Endodermal cell (in vitro differentiated cells): ENCODE results near the gene GPC6. TPM values are rescaled to one million over a fixed set of nuclear protein-coding genes. Genes with fewer than 3 reads are reported as not detected.

ENCODE experiments used
- DNase-seq: peaks from one replicate; pipeline ENCODE4 v3.0.0-alpha.2; 2017
- H3K27ac ChIP-seq: 2 replicates; pipeline ENCODE4 v1.5.1; 2013; ENCODE audit warnings: mild to moderate bottlenecking, low read depth, low read length, moderate library complexity
- H3K27me3 ChIP-seq: 2 replicates; pipeline ENCODE4 v1.6.1; 2013; ENCODE audit warnings: mild to moderate bottlenecking, low read length, moderate library complexity; ENCODE audit not compliant: insufficient read depth, control insufficient read depth, poor library complexity, severe bottlenecking
- H3K36me3 ChIP-seq: 2 replicates; pipeline ENCODE4 v1.7.0; 2013; ENCODE audit warnings: mild to moderate bottlenecking, low read length, moderate library complexity; ENCODE audit not compliant: control insufficient read depth, insufficient read depth
- H3K4me1 ChIP-seq: one replicate; pipeline ENCODE4 v1.7.0; 2013; ENCODE audit warnings: low read length; ENCODE audit not compliant: control insufficient read depth, insufficient read depth
- H3K4me3 ChIP-seq: 2 replicates; pipeline ENCODE4 v1.5.1; 2013; ENCODE audit warnings: mild to moderate bottlenecking, low read length, moderate library complexity
- H3K9ac ChIP-seq: 2 replicates; pipeline ENCODE4 v1.6.1; 2013; ENCODE audit warnings: mild to moderate bottlenecking, low read length, moderate library complexity; ENCODE audit not compliant: poor library complexity, severe bottlenecking; ENCODE audit errors: extremely low read depth
- H3K9me3 ChIP-seq: 2 replicates; pipeline ENCODE4 v1.6.1; 2013; ENCODE audit warnings: mild to moderate bottlenecking, low read length, moderate library complexity; ENCODE audit not compliant: control insufficient read depth
- H3K27ac Mint-ChIP-seq: 2 replicates; pipeline ENCODE4 v1.8.0; 2020; ENCODE audit warnings: mixed read lengths
- H3K27me3 Mint-ChIP-seq: 2 replicates; pipeline ENCODE4 v1.8.0; 2021; ENCODE audit warnings: mild to moderate bottlenecking, mixed read lengths; ENCODE audit not compliant: insufficient read depth
- H3K36me3 Mint-ChIP-seq: 2 replicates; pipeline ENCODE4 v1.8.0; 2020; ENCODE audit warnings: low read depth, mixed read lengths
- H3K4me1 Mint-ChIP-seq: 2 replicates; pipeline ENCODE4 v1.8.0; 2020; ENCODE audit warnings: mixed read lengths
- H3K4me3 Mint-ChIP-seq: 2 replicates; pipeline ENCODE4 v1.8.0; 2020; ENCODE audit warnings: mild to moderate bottlenecking, moderate library complexity, mixed read lengths
- H3K9me3 Mint-ChIP-seq: 2 replicates; pipeline ENCODE4 v1.8.0; 2020; ENCODE audit warnings: mild to moderate bottlenecking, mixed read lengths
- WGBS, 2 experiments: methylation state at CpG; one replicate each; pipeline versions ENCODE4 v1.1.5 to v1.1.7; 2013; ENCODE audit warnings: missing lambda C conversion rate in 2 of 2, mixed read lengths in 1 of 2; ENCODE audit not compliant: insufficient coverage in 1 of 2, insufficient read length in 1 of 2; 5-methylcytosine and 5-hydroxymethylcytosine counted together
- total RNA-seq, 2 donors: library from RNA; stranded (reverse); fragmentation: NEBNext Ultra II Directional in 1 of 2; extraction: Animal tissue kit (Norgen Biotek cat#: 25700) in 1 of 2; gene quantifications; 2 replicates in 1 of 2; 3 replicates in 1 of 2; pipeline ENCODE4 v1.2.1, GENCODE V29; 2021
- TF ChIP-seq, protein P1 (sequence below): fragments of 200-600 bp; sonication (generic); conservative IDR thresholded peaks from 2 replicates; pipeline ENCODE4 v1.5.0; 2021; ENCODE audit warnings: antibody characterized with exemption, mild to moderate bottlenecking

GPC6 gene
- total RNA-seq, 2 donors from 2014 or later = 69.6 to 80.4 TPM

DNA sequence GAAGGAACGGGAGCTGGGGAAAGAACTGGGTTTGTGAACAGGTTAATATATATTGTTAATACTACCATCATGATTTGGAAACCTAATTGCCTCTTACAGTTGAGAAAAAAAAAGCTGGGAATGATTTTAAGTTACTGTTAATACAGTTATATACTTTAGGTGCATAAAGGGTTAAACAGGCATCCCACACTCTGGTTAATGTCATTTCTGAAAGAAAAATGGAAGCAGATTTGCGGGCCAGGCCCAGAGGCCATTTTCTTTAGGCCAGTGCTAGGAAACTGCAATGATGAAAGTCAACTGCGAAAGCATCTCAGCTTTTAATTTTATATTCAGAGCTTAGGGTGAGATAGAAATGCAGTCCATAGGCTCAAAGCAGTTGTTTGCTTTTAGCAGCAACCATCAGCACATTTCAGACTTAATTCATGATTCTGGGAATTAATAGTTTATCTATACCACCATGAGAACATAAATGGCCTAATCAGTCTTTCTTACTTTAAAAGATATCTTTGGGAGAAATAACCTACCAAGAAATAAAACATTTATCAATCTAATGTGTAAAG lies 592.8 kb downstream of the GPC6 start:
- Histone ChIP-seq H3K4me3 (no peak overlapping the region), H3K27ac (no peak overlapping the region), H3K9ac (no peak overlapping the region), H3K4me1 (peaks cover 7% of the 10 kb centered on the region), H3K9me3 (no peaks in the 10 kb centered on the region), H3K36me3 (peaks cover 5% of the 10 kb centered on the region), H3K27me3 (no peaks in the 10 kb centered on the region)
- Mint-ChIP-seq H3K27ac (no peak overlapping the region), H3K4me1 (peaks cover 13% of the 10 kb centered on the region), H3K36me3 (no peaks in the 10 kb centered on the region), H3K27me3 (no peaks in the 10 kb centered on the region), H3K4me3 (no peak overlapping the region), H3K9me3 (no peaks in the 10 kb centered on the region)
- no peak for DNase-seq
- TF ChIP-seq, protein P1, sequence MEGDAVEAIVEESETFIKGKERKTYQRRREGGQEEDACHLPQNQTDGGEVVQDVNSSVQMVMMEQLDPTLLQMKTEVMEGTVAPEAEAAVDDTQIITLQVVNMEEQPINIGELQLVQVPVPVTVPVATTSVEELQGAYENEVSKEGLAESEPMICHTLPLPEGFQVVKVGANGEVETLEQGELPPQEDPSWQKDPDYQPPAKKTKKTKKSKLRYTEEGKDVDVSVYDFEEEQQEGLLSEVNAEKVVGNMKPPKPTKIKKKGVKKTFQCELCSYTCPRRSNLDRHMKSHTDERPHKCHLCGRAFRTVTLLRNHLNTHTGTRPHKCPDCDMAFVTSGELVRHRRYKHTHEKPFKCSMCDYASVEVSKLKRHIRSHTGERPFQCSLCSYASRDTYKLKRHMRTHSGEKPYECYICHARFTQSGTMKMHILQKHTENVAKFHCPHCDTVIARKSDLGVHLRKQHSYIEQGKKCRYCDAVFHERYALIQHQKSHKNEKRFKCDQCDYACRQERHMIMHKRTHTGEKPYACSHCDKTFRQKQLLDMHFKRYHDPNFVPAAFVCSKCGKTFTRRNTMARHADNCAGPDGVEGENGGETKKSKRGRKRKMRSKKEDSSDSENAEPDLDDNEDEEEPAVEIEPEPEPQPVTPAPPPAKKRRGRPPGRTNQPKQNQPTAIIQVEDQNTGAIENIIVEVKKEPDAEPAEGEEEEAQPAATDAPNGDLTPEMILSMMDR = no peak
- 82 to 96% methylated on average over 2 to 3 of the region's 3 CpGs for WGBS, 2 experiments

DNA sequence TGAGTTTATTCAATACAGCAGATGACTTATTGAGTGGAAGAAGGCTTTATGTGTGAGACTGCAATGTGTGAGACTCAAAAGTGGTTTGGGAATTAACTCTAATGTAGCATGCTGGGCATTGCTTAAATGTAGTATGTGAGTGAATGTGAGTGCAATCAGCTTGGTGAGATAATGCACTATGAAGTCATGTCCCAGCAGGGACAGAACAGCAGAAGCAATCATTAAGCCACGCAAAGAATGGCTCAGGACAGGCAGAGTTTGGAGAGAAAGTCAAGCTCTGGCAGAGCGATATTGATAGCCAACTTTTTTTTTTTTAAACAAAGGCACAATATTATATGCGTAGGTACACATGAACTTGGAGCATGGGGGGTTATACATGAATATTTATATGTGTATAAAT lies 597.7 kb downstream of the GPC6 start:
- Histone ChIP-seq H3K4me3 (no peak overlapping the region), H3K9me3 (no peaks in the 10 kb centered on the region), H3K27ac (no peak overlapping the region), H3K27me3 (no peaks in the 10 kb centered on the region), H3K4me1 (peaks cover 9% of the 10 kb centered on the region), H3K9ac (no peak overlapping the region), H3K36me3 (no peaks in the 10 kb centered on the region)
- H3K27me3 Mint-ChIP-seq = no peaks in the 10 kb centered on the region
- TF ChIP-seq, protein P1 = no peak
- no peak overlapping the region for H3K27ac Mint-ChIP-seq
- WGBS, 2 experiments = 71 to 82% methylated on average over 1 to 3 of the region's 3 CpGs
- no peaks in the 10 kb centered on the region for H3K9me3 Mint-ChIP-seq
- no peak for DNase-seq
- peaks cover 16% of the 10 kb centered on the region for H3K4me1 Mint-ChIP-seq
- H3K36me3 Mint-ChIP-seq = no peaks in the 10 kb centered on the region
- no peak overlapping the region for H3K4me3 Mint-ChIP-seq

DNA sequence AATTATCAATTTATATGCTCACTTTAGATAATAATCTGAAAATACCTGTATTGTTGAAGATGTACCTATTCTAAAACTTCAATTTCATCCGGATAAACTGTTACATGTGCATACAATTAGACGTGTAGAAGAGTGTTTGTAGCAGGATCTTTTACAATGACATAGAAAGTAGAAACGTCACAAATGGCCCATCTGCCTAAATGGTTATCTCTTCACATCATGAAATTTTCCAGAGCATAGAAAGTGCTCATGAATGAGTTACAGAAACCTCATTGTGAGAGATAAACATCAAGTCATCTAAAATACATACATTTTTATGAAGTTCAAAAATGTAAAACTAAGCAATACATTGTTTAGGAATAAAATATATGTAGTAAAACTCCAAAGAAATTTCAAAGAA lies 607.4 kb downstream of the GPC6 start:
- peaks cover 6% of the 10 kb centered on the region for H3K4me1 Mint-ChIP-seq
- DNase-seq = no peak
- Histone ChIP-seq H3K9me3 (no peaks in the 10 kb centered on the region), H3K4me1 (no peaks in the 10 kb centered on the region), H3K4me3 (no peak overlapping the region), H3K36me3 (peaks cover 23% of the 10 kb centered on the region), H3K27ac (no peak overlapping the region), H3K27me3 (no peaks in the 10 kb centered on the region), H3K9ac (no peak overlapping the region)
- no peak overlapping the region for H3K27ac Mint-ChIP-seq
- H3K36me3 Mint-ChIP-seq = peaks cover 10% of the 10 kb centered on the region
- TF ChIP-seq, protein P1 = no peak
- no peaks in the 10 kb centered on the region for H3K9me3 Mint-ChIP-seq
- H3K4me3 Mint-ChIP-seq = no peak overlapping the region
- 96% methylated on average over 3 of the region's 3 CpGs; no CpG with 5 or more reads in 1 of the 2 experiments for WGBS, 2 experiments
- H3K27me3 Mint-ChIP-seq = no peaks in the 10 kb centered on the region
